Right kidney (tissue), 1 donor: ENCODE data around the gene DCUN1D2.

Experiments
- DNase-seq: peaks from one replicate; pipeline ENCODE4 v3.0.0-alpha.2; 2016

Gene DCUN1D2

GRCh38 chr13:113407103-113407530 lies 83.4 kb downstream of the DCUN1D2 start:
- no peak for DNase-seq

DNA sequence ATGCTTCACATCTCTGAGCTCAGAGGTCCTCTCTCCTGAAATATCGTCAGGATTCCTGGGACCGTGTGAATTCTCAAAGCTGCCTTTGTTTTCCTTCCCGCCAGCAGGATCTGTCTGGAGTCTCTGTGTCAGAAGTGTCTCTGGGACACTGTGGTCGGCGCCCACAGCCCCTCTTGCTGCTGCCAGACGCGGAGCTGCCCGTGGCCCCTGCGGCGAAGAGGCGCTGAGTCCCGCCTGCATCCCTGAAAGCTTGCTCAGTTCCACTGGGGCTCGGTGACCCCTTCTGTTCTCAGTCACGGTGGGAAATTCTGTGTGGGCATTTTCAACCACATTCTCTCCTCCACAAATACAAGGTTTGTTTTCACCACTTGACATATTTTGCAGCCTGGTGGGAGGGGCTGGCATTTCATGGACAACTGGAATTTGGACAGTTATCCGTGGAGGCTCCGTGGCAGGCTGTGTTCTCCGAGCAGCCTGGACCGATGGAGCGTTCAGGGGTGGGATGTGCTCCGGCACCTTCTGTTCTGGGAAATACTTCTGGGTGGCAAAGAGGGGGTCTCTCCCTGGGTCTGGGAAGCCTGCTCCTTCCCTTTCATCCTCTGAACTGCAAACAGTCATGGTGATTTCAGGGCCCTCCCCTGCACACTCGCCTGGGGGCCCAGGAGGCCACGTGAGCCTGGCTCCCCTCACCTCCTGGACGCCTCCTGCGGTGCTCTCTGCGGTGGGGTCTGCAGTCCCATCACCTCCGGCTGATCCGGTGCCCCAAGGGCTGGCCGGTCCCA lies 84.0 kb downstream of the DCUN1D2 start:
- DNase-seq, result no peak
